ENCODE results near the gene POLR2E. TPM values are rescaled to one million over a fixed set of nuclear protein-coding genes. Genes with fewer than 3 reads are reported as not detected.

Gene POLR2E
- total and polyA plus RNA-seq, 10 of the 15 experiments (the other 5 are each of a cell fraction or from before 2014, with no cell fraction given), result 4.0 to 487 (median 200) TPM

DNA sequence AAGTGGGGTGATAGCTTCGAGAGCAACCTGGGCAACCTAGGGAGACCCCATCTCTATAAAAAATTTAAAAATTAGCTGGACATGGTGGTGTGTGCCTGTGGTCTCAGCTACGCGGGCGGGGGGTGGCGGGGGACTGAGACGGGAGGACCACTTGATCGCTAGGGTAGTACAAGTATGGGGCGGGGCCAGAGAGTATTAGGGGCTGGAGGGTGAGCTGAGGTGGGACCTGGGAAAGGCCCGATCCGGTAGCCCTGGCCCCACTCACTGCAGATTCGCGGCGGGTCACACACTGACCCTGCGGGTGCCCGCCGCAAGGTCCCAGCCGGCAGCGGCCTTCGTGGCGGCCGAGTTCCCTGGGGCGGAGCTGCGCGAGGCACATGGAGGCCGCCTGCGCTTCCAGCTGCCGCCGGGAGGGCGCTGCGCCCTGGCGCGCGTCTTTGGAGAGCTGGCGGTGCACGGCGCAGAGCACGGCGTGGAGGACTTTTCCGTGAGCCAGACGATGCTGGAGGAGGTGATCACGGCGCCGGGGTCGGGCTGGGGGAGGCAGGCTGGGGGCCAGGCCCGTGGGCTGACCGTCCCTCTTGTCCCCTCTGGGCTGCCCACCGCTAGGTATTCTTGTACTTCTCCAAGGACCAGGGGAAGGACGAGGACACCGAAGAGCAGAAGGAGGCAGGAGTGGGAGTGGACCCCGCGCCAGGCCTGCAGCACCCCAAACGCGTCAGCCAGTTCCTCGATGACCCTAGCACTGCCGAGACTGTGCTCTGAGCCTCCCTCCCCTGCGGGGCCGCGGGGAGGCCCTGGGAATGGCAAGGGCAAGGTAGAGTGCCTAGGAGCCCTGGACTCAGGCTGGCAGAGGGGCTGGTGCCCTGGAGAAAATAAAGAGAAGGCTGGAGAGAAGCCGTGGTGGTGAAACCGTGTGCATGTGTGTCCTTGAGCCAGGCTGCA, 30.2 kb downstream of the POLR2E start (continued):
- TF ChIP-seq ATF2 (IDR thresholded peaks at IDR 0.05; ENCODE audit: low read length) (no peak), NFXL1 (IDR thresholded peaks at IDR 0.05; ENCODE audit: borderline replicate concordance) (no peak), ATF7 (IDR thresholded peaks at IDR 0.05; ENCODE audit: low read depth) (no peak), ZBTB40 (IDR thresholded peaks at IDR 0.05; ENCODE audit: borderline replicate concordance) (no peak), ZNF274 (IDR thresholded peaks at IDR 0.05; ENCODE audit: insufficient read depth, insufficient read length) (no peak), SP1 (IDR thresholded peaks at IDR 0.05; ENCODE audit: low read depth, low read length) (no peak)
- TF ChIP-seq, protein P1, sequence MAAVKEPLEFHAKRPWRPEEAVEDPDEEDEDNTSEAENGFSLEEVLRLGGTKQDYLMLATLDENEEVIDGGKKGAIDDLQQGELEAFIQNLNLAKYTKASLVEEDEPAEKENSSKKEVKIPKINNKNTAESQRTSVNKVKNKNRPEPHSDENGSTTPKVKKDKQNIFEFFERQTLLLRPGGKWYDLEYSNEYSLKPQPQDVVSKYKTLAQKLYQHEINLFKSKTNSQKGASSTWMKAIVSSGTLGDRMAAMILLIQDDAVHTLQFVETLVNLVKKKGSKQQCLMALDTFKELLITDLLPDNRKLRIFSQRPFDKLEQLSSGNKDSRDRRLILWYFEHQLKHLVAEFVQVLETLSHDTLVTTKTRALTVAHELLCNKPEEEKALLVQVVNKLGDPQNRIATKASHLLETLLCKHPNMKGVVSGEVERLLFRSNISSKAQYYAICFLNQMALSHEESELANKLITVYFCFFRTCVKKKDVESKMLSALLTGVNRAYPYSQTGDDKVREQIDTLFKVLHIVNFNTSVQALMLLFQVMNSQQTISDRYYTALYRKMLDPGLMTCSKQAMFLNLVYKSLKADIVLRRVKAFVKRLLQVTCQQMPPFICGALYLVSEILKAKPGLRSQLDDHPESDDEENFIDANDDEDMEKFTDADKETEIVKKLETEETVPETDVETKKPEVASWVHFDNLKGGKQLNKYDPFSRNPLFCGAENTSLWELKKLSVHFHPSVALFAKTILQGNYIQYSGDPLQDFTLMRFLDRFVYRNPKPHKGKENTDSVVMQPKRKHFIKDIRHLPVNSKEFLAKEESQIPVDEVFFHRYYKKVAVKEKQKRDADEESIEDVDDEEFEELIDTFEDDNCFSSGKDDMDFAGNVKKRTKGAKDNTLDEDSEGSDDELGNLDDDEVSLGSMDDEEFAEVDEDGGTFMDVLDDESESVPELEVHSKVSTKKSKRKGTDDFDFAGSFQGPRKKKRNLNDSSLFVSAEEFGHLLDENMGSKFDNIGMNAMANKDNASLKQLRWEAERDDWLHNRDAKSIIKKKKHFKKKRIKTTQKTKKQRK (IDR thresholded peaks at IDR 0.05; ENCODE audit: low read depth, low read length), result no peak

Measured in GM12878 (cell line).